ENCODE results near the gene C15orf61.

C15orf61 gene

DNA sequence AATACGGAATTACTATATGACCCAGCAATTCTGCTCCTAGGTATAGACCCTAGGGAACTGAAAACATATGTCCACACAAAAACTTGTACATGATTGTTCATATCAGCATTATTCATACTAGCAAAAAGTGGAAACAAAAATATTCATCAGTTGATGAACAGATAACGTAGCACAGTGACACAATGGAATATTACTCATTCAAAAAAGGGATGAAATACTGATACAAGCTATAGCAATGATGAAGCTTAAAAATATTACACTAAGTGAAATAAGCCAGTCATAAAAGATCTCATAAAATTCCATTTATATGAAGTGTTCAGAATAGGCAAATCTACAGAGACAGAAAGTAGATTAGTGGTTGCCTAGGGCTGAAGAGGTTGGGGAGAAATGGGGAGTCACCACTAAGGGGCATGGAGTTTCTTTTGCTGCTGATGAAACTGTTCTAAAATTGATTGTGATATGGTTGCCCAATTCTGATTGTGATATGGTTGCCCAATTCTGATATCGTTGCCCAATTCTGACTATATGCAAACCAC lies 10.5 kb downstream of the C15orf61 start:
- no peak for TF ChIP-seq CTCF (IDR thresholded peaks at IDR 0.05)
- no peak for TF ChIP-seq ZFX (IDR thresholded peaks at IDR 0.05; ENCODE audit: borderline replicate concordance)
- no peak overlapping the region for H3K27ac ChIP-seq

DNA sequence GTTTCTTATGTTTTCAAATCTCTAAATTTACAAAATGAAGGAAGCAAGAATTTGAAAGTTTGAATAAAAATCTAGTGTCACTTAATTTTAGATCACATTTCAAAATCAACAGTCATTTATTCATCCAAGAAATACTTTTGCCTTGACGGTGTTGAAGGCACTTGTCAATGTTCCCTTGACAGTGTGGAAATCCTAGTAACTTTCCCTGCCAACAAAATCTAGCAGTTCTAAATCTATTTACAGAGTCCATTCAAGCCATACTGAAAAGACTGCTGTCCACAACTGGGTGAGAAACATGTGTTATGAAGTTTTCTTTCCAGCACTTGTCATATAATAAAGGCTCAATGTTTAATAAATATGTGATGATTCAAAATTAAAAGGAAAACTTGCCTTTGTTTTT lies 12.9 kb downstream of the C15orf61 start:
- no peak overlapping the region for H3K27ac ChIP-seq
- TF ChIP-seq ZFX (IDR thresholded peaks at IDR 0.05; ENCODE audit: borderline replicate concordance) (no peak), CTCF (IDR thresholded peaks at IDR 0.05) (no peak)

GRCh38 chr15:67534360-67534759 lies 13.4 kb downstream of the C15orf61 start:
- no peak overlapping the region for H3K27ac ChIP-seq
- no peak for TF ChIP-seq CTCF (IDR thresholded peaks at IDR 0.05)
- no peak for TF ChIP-seq ZFX (IDR thresholded peaks at IDR 0.05; ENCODE audit: borderline replicate concordance)

DNA sequence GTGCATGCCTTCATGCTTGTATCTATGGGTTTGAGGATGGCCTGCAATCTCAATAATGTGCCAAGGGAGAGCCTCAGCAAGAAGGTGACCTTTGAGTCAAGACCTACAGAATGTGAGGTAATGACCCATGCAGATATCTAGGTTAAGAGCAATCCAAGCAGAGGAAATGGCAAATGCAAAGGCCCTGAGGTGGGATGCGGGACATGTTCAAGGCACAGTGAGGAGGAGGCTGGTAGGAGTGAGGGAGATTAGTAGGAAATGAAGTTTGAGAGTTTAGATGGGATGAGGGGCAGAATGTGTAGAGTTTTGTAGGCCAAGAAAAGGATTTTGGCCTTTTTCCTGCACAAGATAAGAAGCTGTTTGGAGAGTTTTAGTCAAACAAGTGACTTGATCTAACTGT lies 16.8 kb downstream of the C15orf61 start:
- TF ChIP-seq CTCF (IDR thresholded peaks at IDR 0.05) = no peak
- H3K27ac ChIP-seq = no peak overlapping the region

- peak within 1 kb of the TSS; percentile 72 for H3K27ac ChIP-seq
- TF ChIP-seq CTCF (IDR thresholded peaks at IDR 0.05) (no peak), ZFX (IDR thresholded peaks at IDR 0.05; ENCODE audit: borderline replicate concordance) (no peak)
Measured at GRCh38 chr15:67542420-67543347, 21.8 kb downstream of the C15orf61 start, which contains the start of gene MAP2K5. TSS of gene MAP2K5 (plus strand) at chr15:67542703. CDS start at chr15:67543336, 633 bp downstream.

GRCh38 chr15:67543348-67543718 lies 22.4 kb downstream of the C15orf61 start:
- TF ChIP-seq CTCF (IDR thresholded peaks at IDR 0.05) (no peak), ZFX (IDR thresholded peaks at IDR 0.05; ENCODE audit: borderline replicate concordance) (no peak)
- H3K27ac ChIP-seq = peak overlapping the region; percentile 72; the same call in 1 of the 2 replicates

DNA sequence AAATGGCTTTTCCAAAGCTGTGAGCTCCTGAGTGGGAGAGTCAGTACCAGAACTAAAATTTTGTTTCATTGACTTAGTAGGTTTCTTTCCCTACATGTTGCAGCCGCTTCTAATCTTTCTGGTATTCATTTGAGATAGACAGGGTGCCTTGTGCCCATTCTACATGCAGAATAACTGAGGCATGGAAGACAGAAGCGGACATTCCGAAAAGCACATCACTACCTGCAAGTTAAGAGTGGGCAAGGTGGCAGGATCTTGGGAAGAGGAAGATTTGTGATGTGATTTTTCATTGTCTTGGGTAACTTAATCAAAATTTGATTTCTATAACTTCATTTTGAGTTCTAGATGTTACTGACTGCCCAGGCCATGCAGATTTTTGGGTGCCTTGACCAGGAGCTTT lies 23.5 kb downstream of the C15orf61 start:
- no peak overlapping the region for H3K27ac ChIP-seq
- TF ChIP-seq ZFX (IDR thresholded peaks at IDR 0.05; ENCODE audit: borderline replicate concordance) = no peak
- TF ChIP-seq CTCF (IDR thresholded peaks at IDR 0.05) = no peak
